OCI-LY1 (cell line): ENCODE measurements around the gene SELENOO.

ENCODE experiments used
- H2AFZ ChIP-seq: fragments of 200-600 bp; sonication (generic), shearing (Covaris generic); 2 replicates; pipeline ENCODE4 v1.6.0; 2014; ENCODE audit warnings: antibody characterized with exemption, mild to moderate bottlenecking, low read length
- H3F3A ChIP-seq: fragments of 200-600 bp; sonication (generic), shearing (Covaris generic); 2 replicates; pipeline ENCODE4 v1.6.0; 2014; ENCODE audit warnings: mild to moderate bottlenecking, antibody characterized with exemption, low read length, moderate library complexity; ENCODE audit not compliant: insufficient read depth
- H3K27ac ChIP-seq: fragments of 200-600 bp; sonication (generic); 2 replicates; pipeline ENCODE4 v1.5.1; 2014; ENCODE audit warnings: low read length, mixed run types, mild to moderate bottlenecking, low read depth; ENCODE audit not compliant: poor library complexity, severe bottlenecking
- H3K27me3 ChIP-seq: fragments of 200-600 bp; sonication (generic); 2 replicates; pipeline ENCODE4 v1.6.0; 2014; ENCODE audit warnings: antibody characterized with exemption, mild to moderate bottlenecking, low read length, moderate library complexity; ENCODE audit not compliant: insufficient read depth
- H3K36me3 ChIP-seq: fragments of 200-600 bp; sonication (generic); 2 replicates; pipeline ENCODE4 v1.6.1; 2014; ENCODE audit warnings: mild to moderate bottlenecking, antibody characterized with exemption, low read length, moderate library complexity, mixed read lengths; ENCODE audit not compliant: insufficient read depth
- H3K4me1 ChIP-seq: fragments of 200-600 bp; sonication (generic); 2 replicates; pipeline ENCODE4 v1.5.1; 2014; ENCODE audit warnings: mild to moderate bottlenecking, low read length, moderate library complexity; ENCODE audit not compliant: insufficient read depth, severe bottlenecking
- H3K4me2 ChIP-seq: fragments of 200-600 bp; sonication (generic), shearing (Covaris generic); 2 replicates; pipeline ENCODE4 v1.6.1; 2014; ENCODE audit warnings: low read length
- H3K4me3 ChIP-seq: fragments of 200-600 bp; sonication (generic); 2 replicates; pipeline ENCODE4 v1.5.1; 2014; ENCODE audit warnings: low read length, low read depth, mild to moderate bottlenecking, mixed read lengths; ENCODE audit not compliant: poor library complexity, severe bottlenecking
- H3K79me2 ChIP-seq: fragments of 200-600 bp; shearing (Covaris generic); 2 replicates; pipeline ENCODE4 v1.6.1; 2016; ENCODE audit warnings: mixed run types, low read length, mixed read lengths; ENCODE audit not compliant: insufficient read depth
- H3K9ac ChIP-seq: fragments of 200-600 bp; sonication (generic), shearing (Covaris generic); 2 replicates; pipeline ENCODE4 v1.6.1; 2014; ENCODE audit warnings: mild to moderate bottlenecking, low read length, mixed read lengths
- H3K9me2 ChIP-seq: fragments of 200-600 bp; sonication (generic), shearing (Covaris generic); 2 replicates; pipeline ENCODE4 v1.6.1; 2014; ENCODE audit warnings: low read depth, mild to moderate bottlenecking, low read length, mixed read lengths
- H3K9me3 ChIP-seq: fragments of 200-600 bp; shearing (Covaris generic); 2 replicates; pipeline ENCODE4 v1.6.1; 2014; ENCODE audit warnings: low read length, mixed read lengths
- H4K20me1 ChIP-seq: fragments of 200-600 bp; sonication (generic), shearing (Covaris generic); 2 replicates; pipeline ENCODE4 v1.6.0; 2016; ENCODE audit warnings: mild to moderate bottlenecking, low read length; ENCODE audit not compliant: insufficient read depth
- EZH2 ChIP-seq: fragments of 200-600 bp; sonication (generic), shearing (Covaris generic); IDR thresholded peaks from 2 replicates; pipeline ENCODE4 v1.8.0; 2017; ENCODE audit warnings: borderline replicate concordance, mixed run types, mild to moderate bottlenecking, antibody characterized with exemption, low read length, moderate library complexity, mixed read lengths
- TF ChIP-seq, protein P1 (sequence below): fragments of 200-600 bp; sonication (generic), shearing (Covaris generic); IDR thresholded peaks from 2 replicates; pipeline ENCODE4 v1.5.1; 2017; ENCODE audit warnings: mild to moderate bottlenecking, antibody characterized with exemption, low read length, moderate library complexity, mixed read lengths

The SELENOO gene

DNA sequence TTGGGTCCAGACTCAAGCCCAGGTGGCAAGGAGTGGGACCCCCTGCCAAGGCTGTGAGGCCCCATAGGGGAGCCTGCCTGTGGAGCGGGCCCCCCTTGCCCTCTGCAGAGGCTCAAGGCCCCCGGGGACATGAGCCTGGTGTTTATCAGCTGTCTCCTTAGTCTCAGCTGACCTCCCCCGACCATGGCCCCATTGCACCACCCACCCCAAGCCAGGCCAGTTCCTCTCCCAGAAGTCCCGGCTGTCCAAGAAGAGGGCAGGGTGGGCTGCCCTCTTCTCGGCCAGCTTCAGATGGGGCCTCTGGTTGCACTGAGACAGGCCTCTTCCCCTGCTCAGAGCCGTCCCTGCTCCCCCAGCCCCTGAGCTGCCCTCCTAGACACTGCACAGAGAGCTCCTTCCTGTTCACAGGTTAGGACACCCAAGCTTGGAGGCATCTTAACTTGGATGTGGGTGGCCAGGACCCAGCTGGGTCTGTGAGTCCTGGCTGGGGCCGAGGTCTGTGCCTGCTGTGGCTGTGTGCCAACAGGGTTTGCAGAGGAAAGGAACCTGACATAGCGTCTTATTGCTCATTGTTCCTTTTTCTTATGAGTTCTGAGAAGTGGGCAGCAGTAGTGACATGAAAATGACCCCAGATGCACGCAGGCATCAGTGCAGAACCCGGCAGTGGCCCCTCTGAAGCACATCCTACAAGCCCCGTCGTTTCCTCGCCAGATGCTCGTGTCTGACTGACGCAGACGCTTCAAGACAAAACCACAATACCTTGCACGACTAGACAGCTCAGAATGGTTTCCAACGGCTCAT, 9.7 kb upstream of the SELENOO start:
- Histone ChIP-seq H4K20me1 (no peaks in the 10 kb centered on the region), H3K36me3 (peaks cover 50% of the 10 kb centered on the region; the same call in 1 of the 2 replicates), H3K4me2 (peak overlapping the region; percentile 77), H3K9ac (peak overlapping the region; percentile 86), H3K79me2 (peaks cover 5% of the 10 kb centered on the region; the same call in 1 of the 2 replicates), H3K9me2 (no peaks in the 10 kb centered on the region), H3K27ac (peak overlapping the region; percentile 100), H3K4me3 (peak overlapping the region; percentile 97), H3K27me3 (no peaks in the 10 kb centered on the region), H2AFZ (no peak overlapping the region), H3K4me1 (peaks cover 94% of the 10 kb centered on the region), H3K9me3 (no peaks in the 10 kb centered on the region), H3F3A (peaks cover 23% of the 10 kb centered on the region; the same call in 1 of the 2 replicates)
- TF ChIP-seq EZH2, result no peak
- TF ChIP-seq, protein P1, sequence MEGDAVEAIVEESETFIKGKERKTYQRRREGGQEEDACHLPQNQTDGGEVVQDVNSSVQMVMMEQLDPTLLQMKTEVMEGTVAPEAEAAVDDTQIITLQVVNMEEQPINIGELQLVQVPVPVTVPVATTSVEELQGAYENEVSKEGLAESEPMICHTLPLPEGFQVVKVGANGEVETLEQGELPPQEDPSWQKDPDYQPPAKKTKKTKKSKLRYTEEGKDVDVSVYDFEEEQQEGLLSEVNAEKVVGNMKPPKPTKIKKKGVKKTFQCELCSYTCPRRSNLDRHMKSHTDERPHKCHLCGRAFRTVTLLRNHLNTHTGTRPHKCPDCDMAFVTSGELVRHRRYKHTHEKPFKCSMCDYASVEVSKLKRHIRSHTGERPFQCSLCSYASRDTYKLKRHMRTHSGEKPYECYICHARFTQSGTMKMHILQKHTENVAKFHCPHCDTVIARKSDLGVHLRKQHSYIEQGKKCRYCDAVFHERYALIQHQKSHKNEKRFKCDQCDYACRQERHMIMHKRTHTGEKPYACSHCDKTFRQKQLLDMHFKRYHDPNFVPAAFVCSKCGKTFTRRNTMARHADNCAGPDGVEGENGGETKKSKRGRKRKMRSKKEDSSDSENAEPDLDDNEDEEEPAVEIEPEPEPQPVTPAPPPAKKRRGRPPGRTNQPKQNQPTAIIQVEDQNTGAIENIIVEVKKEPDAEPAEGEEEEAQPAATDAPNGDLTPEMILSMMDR, result no peak

DNA sequence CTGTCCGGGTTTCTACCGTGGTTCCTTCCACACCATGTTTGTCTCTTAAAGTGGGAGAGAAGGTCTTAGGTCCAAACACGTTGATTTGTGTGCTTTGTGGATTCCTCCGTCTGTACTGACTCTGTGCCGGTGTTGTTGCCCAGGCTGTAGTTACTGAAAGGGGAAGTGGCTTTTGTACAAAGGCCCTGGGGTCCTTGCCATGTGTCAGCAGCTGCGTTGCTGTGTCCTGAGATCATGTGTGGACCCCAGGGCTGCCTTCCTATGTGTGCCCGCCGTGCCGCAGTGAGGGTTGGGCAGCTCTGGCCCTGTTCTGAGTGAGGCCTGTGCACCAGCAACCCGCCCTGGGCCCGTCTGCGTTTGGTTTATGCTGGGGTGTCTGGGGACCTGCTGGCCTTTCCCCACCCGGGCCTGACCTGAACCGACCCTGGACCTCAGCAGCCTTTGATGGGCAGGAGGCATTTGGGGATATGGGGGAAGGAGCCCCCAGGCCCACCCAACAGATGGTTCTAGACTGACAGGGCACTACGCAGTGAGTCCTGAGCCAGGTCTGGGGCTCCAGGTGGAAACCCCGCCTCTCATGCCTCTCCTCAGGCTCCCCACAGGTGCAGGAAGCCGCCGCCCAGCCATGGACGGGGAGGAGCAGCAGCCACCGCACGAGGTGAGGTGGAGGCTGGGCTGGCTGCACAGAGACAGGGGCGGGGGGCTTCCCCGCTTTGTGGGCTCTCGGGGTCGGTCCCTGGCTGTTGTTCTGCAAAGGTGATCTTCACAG, 8.2 kb upstream of the SELENOO start:
- Histone ChIP-seq H3F3A (peaks cover 23% of the 10 kb centered on the region; the same call in 1 of the 2 replicates), H4K20me1 (no peaks in the 10 kb centered on the region)

DNA sequence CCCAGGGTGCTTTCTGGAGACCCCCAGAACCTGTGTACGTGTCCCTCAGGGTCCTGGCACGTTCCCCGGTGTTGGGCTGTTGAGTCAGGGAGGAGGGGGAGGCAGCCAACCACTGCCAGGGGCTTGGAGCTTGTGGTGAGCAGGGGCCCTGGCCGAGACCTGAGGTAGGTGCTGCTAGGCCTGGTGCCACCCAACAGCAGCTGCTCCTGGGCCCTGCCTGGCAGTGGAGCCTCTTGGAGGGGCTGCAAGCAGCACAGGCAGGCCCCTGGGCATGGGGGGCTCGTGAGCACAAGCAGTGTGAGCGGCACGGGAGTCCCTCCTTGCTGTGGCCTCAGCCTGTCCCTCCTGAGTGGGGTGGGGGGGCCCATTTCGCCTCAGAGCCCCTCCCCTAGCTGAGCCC, 7.2 kb upstream of the SELENOO start:
- Histone ChIP-seq H3K4me1 (peaks cover 87% of the 10 kb centered on the region), H3K9me2 (no peaks in the 10 kb centered on the region), H3K27me3 (no peaks in the 10 kb centered on the region), H3K36me3 (peaks cover 60% of the 10 kb centered on the region), H4K20me1 (no peaks in the 10 kb centered on the region), H3F3A (peaks cover 21% of the 10 kb centered on the region; the same call in 1 of the 2 replicates), H3K79me2 (no peaks in the 10 kb centered on the region), H2AFZ (no peak overlapping the region), H3K27ac (peak overlapping the region; percentile 100), H3K9ac (peak overlapping the region; percentile 86), H3K4me2 (peak overlapping the region; percentile 77), H3K9me3 (no peaks in the 10 kb centered on the region), H3K4me3 (peak overlapping the region; percentile 52)
- TF ChIP-seq, protein P1, result no peak
- TF ChIP-seq EZH2, result no peak

More for the DNA sequence above, 8.2 kb upstream of the SELENOO start:
- H3K9me2 ChIP-seq, result no peaks in the 10 kb centered on the region
- TF ChIP-seq, protein P1, result no peak
- TF ChIP-seq EZH2, result no peak
- no peaks in the 10 kb centered on the region for H3K9me3 ChIP-seq
- no peaks in the 10 kb centered on the region for H3K27me3 ChIP-seq
- peak overlapping the region; percentile 52 for H3K4me3 ChIP-seq
- no peaks in the 10 kb centered on the region for H3K79me2 ChIP-seq
- peak overlapping the region; percentile 77 for H3K4me2 ChIP-seq
- peaks cover 97% of the 10 kb centered on the region for H3K4me1 ChIP-seq
- H2AFZ ChIP-seq, result no peak overlapping the region
- H3K36me3 ChIP-seq, result peaks cover 54% of the 10 kb centered on the region
- H3K9ac ChIP-seq, result peak overlapping the region; percentile 86
- peak overlapping the region; percentile 100 for H3K27ac ChIP-seq
